T-cell (primary cell): ENCODE measurements around the gene NR3C1. TPM values are rescaled to one million over a fixed set of nuclear protein-coding genes. Genes with fewer than 3 reads are reported as not detected.

ENCODE experiments used
- ATAC-seq, 4 experiments: fragments of 200-7000 bp in 3 of 4; fragments of 150-1000 bp in 1 of 4; cut with Tn5 transposase; replicated peaks in 1 of 4; 1 replicate in 3 of 4; 2 replicates in 1 of 4; pipeline ENCODE4 v1.10.0; 2021; ENCODE audit warnings: moderate library complexity in 3 of 4, mild to moderate bottlenecking in 2 of 4, moderate number of reproducible peaks in 1 of 4
- CTCF ChIA-PET, 2 donors: fragments of 300-600 bp; sonication (Branson Sonifier 250); formaldehyde crosslinking; loops; one replicate each; lab custom pipeline; 2022; ENCODE audit warnings: antibody characterized with exemption in 2 of 2; lab: Charles Lee
- POLR2A ChIA-PET, 2 donors: fragments of 300-600 bp; sonication (Branson Sonifier 250); formaldehyde crosslinking; loops; one replicate each; lab custom pipeline; 2022; ENCODE audit warnings: antibody characterized with exemption in 2 of 2; lab: Charles Lee
- DNase-seq, 35 experiments: peaks; one replicate each; pipeline versions ENCODE4 v3.0.0 to v3.0.0-alpha.2; 2013 to 2023
- H3K27ac ChIP-seq: one replicate; pipeline ENCODE4 v1.5.1; 2013; ENCODE audit warnings: low read length
- H3K27me3 ChIP-seq, 2 experiments: replicated peaks in 1 of 2; 1 replicate in 1 of 2; 2 replicates in 1 of 2; pipeline versions ENCODE4 v1.6.1 to v1.7.0; 2013; ENCODE audit warnings: low read length in 1 of 2, mixed read lengths in 1 of 2; ENCODE audit not compliant: control insufficient read depth in 2 of 2, insufficient read depth in 2 of 2; ENCODE audit errors: extremely low read depth in 1 of 2
- H3K36me3 ChIP-seq, 2 donors: 1 replicate in 1 of 2; 2 replicates in 1 of 2; pipeline versions ENCODE4 v1.6.1 to v1.7.0; 2013; ENCODE audit warnings: low read length in 1 of 2; ENCODE audit not compliant: control insufficient read depth in 2 of 2, insufficient read depth in 1 of 2; ENCODE audit errors: extremely low read depth in 1 of 2
- H3K4me1 ChIP-seq, 2 experiments: 1 replicate in 1 of 2; 2 replicates in 1 of 2; pipeline versions ENCODE4 v1.6.1 to v1.7.0; 2013; ENCODE audit warnings: low read length in 2 of 2, mixed read lengths in 1 of 2; ENCODE audit not compliant: insufficient read depth in 2 of 2, control insufficient read depth in 1 of 2; ENCODE audit errors: extremely low read depth in 1 of 2
- H3K4me3 ChIP-seq, 2 donors: 1 replicate in 1 of 2; 2 replicates in 1 of 2; pipeline versions ENCODE4 v1.5.1 to v1.7.0; 2013; ENCODE audit warnings: mild to moderate bottlenecking in 2 of 2, low read length in 1 of 2, moderate library complexity in 1 of 2; ENCODE audit not compliant: control insufficient read depth in 1 of 2; ENCODE audit errors: extremely low read depth in 1 of 2
- H3K9me3 ChIP-seq: 2 replicates; pipeline ENCODE4 v1.7.0; 2013
- H3K27ac Mint-ChIP-seq, 2 donors: one replicate each; pipeline ENCODE4 v1.8.0; 2020 to 2021; ENCODE audit warnings: mild to moderate bottlenecking in 2 of 2, mixed read lengths in 2 of 2
- H3K27me3 Mint-ChIP-seq, 2 donors: one replicate each; pipeline ENCODE4 v1.8.0; 2021 to 2022; ENCODE audit warnings: mixed read lengths in 2 of 2
- H3K36me3 Mint-ChIP-seq: one replicate; pipeline ENCODE4 v1.8.0; 2021; ENCODE audit warnings: mixed read lengths
- H3K4me1 Mint-ChIP-seq, 3 donors: one replicate each; pipeline ENCODE4 v1.8.0; 2020 to 2022; ENCODE audit warnings: mixed read lengths in 3 of 3, mild to moderate bottlenecking in 1 of 3
- H3K4me3 Mint-ChIP-seq, 3 donors: one replicate each; pipeline ENCODE4 v1.8.0; 2020 to 2022; ENCODE audit warnings: mild to moderate bottlenecking in 3 of 3, mixed read lengths in 3 of 3, moderate library complexity in 3 of 3
- H3K9me3 Mint-ChIP-seq, 3 donors: one replicate each; pipeline ENCODE4 v1.8.0; 2020 to 2022; ENCODE audit warnings: mixed read lengths in 3 of 3
- WGBS: methylation state at CpG from one replicate; pipeline ENCODE4 v1.1.5; 2013; ENCODE audit warnings: missing lambda C conversion rate; ENCODE audit not compliant: insufficient coverage; 5-methylcytosine and 5-hydroxymethylcytosine counted together
- total RNA-seq, 35 experiments: library from RNA in 6 of 35; stranded (reverse) in 6 of 35; fragments of 120-200 nt in 1 of 35; gene quantifications; one replicate each; pipeline versions ENCODE4 v1.2.1 to v1.2.4 and lab custom pipeline; 2013 to 2026

Gene NR3C1
- total RNA-seq, 5 donors from 2014 or later (not counting 1 experiment from before 2014, with no cell fraction given), result 108 to 156 (median 122) TPM

DNA sequence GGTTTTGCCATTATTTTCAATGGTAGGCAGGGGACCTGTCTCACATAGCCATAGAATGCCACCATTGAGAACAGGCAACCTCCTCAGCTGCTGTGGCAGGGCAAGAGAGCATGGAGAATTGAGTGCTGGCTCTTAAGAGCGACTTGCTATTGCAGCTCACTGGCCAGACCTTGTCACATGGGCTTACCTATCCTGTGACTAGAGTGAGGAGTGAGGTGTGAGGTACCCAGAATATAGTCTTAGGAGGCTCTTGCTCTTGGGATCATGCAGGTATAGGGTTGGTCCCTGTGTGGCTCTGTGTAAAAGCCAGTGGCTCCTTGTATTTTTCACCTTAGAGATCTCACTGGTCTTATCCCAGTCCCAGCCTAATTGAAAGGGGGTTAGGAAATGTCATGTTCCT, 39.8 kb upstream of the NR3C1 start:
- Mint-ChIP-seq H3K27ac (no peak overlapping the region), H3K4me1 (peaks cover 6 to 26% (median 15%) of the 10 kb centered on the region in 3 donors), H3K9me3 (no peaks in the 10 kb centered on the region), H3K36me3 (no peaks in the 10 kb centered on the region), H3K27me3 (no peaks in the 10 kb centered on the region), H3K4me3 (no peak overlapping the region)
- H3K4me3 ChIP-seq, result no peak overlapping the region
- ChIA-PET POLR2A (no interaction called here), CTCF (interaction anchor here in 1 of 2 donors (0.7 kb wide), 1 partner anchor 9 kb away, joined by 3 read pairs; no protein-coding TSS in a partner anchor)
- H3K36me3 ChIP-seq, result no peaks in the 10 kb centered on the region
- no peaks in the 10 kb centered on the region for H3K27me3 ChIP-seq
- no peak for DNase-seq
- H3K9me3 ChIP-seq, result no peaks in the 10 kb centered on the region
- H3K4me1 ChIP-seq, result no peaks in the 10 kb centered on the region
- no peak overlapping the region for H3K27ac ChIP-seq
- 100% methylated on average over 1 of the region's 1 CpG for WGBS
- no peak for ATAC-seq

DNA sequence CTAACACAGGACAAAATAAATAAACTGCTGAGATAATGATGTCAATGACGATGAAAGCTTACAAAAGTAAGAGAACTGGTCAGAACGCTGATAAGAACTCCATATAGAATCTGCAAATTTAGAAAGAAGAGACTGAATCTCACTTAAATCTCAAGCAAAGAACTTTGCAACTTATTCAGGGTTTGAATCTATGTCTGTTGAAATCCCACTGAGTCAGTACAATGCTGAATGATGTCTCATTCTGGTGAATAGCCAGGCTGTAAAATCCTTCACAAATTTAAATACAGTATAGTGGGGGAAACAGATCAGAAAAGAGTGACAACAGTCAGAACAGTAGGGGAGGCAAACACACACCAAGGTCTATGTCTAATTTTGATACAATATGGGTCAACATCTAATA, 38.9 kb upstream of the NR3C1 start:
- ChIA-PET CTCF (no interaction called here), POLR2A (no interaction called here)
- DNase-seq, result no peak
- H3K27me3 Mint-ChIP-seq, result no peaks in the 10 kb centered on the region
- peaks cover 11 to 25% (median 15%) of the 10 kb centered on the region in 3 donors for H3K4me1 Mint-ChIP-seq
- Histone ChIP-seq H3K27ac (no peak overlapping the region), H3K4me1 (no peaks in the 10 kb centered on the region), H3K36me3 (no peaks in the 10 kb centered on the region), H3K27me3 (no peaks in the 10 kb centered on the region), H3K4me3 (no peak overlapping the region), H3K9me3 (no peaks in the 10 kb centered on the region)
- H3K4me3 Mint-ChIP-seq, result no peak overlapping the region
- H3K27ac Mint-ChIP-seq, result no peak overlapping the region
- no CpG with 5 or more reads among the region's 2 CpGs for WGBS
- H3K9me3 Mint-ChIP-seq, result no peaks in the 10 kb centered on the region
- no peaks in the 10 kb centered on the region for H3K36me3 Mint-ChIP-seq
- no peak for ATAC-seq

DNA sequence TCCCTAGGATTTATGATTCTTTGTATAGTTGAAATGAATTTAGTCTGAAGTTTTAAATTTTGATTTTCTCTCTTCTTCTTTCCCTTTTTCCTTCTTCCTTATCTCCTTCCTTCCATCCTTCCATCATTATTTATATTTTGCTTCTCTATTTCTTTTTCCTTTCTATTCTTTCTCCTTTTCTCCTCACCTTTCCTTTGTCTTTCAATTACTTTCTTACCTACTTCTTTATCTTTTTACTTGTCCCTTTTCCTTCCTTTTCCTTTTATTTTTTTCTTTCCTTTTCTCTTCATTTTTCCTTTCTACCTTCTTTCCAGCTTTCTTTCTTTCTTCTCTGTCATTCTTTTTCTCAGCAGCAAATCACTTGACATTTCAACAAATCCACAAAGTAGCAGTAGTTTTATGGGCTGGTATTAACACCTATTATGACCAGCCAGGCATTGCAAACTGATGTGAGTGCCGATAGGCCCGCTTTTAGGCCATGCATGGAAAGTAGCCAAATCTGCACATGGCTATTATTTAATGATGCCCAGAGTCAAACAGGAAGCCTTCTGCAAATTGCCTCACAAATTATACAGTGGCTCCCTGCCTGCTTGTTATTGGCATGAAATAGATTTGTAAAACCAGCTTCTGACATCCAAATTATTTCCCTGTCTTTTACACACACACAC, 37.1 kb upstream of the NR3C1 start:
- Mint-ChIP-seq H3K9me3 (no peaks in the 10 kb centered on the region), H3K27ac (no peak overlapping the region), H3K4me3 (no peak overlapping the region), H3K36me3 (no peaks in the 10 kb centered on the region), H3K4me1 (peaks cover 21 to 26% (median 25%) of the 10 kb centered on the region in 3 donors), H3K27me3 (no peaks in the 10 kb centered on the region)
- ATAC-seq (no peak), DNase-seq (no peak)
- H3K27ac ChIP-seq, result no peak overlapping the region
- ChIA-PET POLR2A (interaction anchor here in 1 of 2 donors (1.1 kb wide), 1 partner anchor 27 kb away, joined by 6 read pairs; no protein-coding TSS in a partner anchor), CTCF (interaction anchor here in 1 of 2 donors (0.7 kb wide), 1 partner anchor 82 kb away, joined by 4 read pairs; no protein-coding TSS in a partner anchor)
- H3K9me3 ChIP-seq, result no peaks in the 10 kb centered on the region
- WGBS, result no CpG with 5 or more reads among the region's 2 CpGs
- H3K4me3 ChIP-seq, result no peak overlapping the region
- no peaks in the 10 kb centered on the region for H3K27me3 ChIP-seq
- no peaks in the 10 kb centered on the region for H3K36me3 ChIP-seq
- H3K4me1 ChIP-seq, result peaks cover 3 to 4% of the 10 kb centered on the region in 2 experiments

DNA sequence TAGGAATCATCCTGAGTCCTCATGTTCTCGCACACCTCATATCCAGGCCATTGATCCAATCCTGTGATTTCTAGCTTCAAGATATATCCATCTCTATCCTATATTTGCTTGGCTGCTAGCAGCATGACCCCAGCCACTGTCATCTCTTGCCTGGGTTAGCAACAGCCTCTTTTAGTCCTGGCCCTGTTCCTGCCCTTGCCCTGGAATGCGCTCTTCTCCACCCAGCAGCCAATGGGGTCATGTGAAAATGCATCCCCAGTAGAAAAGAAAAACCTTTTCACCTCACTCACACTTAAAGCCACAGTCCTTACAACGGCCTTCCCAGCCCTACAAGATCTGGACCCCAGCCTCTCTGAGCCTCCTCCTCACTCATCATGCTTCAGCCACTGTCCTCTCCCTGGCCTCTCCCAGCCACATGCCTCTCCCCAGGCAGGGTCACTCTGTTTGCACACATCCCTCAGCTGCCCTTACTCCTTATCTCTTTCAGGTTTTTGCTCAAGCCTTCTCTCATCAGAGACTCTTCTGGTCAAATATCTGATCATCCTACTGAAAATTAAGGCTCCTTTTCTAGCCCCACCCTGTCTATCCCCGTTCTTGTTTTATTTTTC, 34.3 kb upstream of the NR3C1 start:
- Mint-ChIP-seq H3K9me3 (no peaks in the 10 kb centered on the region), H3K4me3 (no peak overlapping the region), H3K4me1 (peaks cover 47 to 51% (median 51%) of the 10 kb centered on the region in 3 donors), H3K27ac (peak overlapping the region; percentile 23 to 100), H3K27me3 (no peaks in the 10 kb centered on the region), H3K36me3 (no peaks in the 10 kb centered on the region)
- Histone ChIP-seq H3K9me3 (no peaks in the 10 kb centered on the region), H3K27ac (no peak overlapping the region), H3K4me3 (no peak overlapping the region), H3K27me3 (no peaks in the 10 kb centered on the region), H3K36me3 (no peaks in the 10 kb centered on the region), H3K4me1 (peaks cover 12 to 14% of the 10 kb centered on the region in 2 experiments)
- ATAC-seq, result no peak
- POLR2A ChIA-PET, result interaction anchor here in 1 of 2 donors (0.6 kb wide), 1 partner anchor 1813 kb away, joined by 5 read pairs; no protein-coding TSS in a partner anchor
- WGBS, result 93% methylated on average over 3 of the region's 4 CpGs
- CTCF ChIA-PET, result no interaction called here
- no peak for DNase-seq

DNA sequence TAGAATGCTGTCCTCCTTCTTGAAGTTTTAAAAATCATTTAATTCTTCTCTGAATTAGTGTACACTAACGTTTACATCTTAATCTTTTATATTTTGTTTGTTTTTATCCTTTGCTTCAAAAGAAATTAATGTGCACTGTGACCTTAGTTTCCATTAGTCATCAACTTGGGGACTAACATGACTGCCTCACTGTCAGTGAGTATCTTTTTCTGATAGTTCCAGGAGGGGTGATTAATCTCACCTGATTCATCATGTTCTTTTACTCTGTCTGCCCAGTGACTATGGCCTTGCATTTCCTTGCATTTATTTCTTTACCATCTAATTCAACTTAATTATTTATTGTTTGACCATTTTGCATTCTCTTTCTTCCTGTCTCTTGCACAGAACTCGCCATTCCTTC, 33.4 kb upstream of the NR3C1 start:
- no peaks in the 10 kb centered on the region for H3K27me3 ChIP-seq
- Mint-ChIP-seq H3K4me1 (peaks cover 56 to 59% (median 58%) of the 10 kb centered on the region in 3 donors), H3K27ac (peak overlapping the region; percentile 85 to 100), H3K36me3 (no peaks in the 10 kb centered on the region), H3K4me3 (peak overlapping the region in 2 of 3 donors; percentile 8 to 28), H3K27me3 (no peaks in the 10 kb centered on the region), H3K9me3 (no peaks in the 10 kb centered on the region)
- H3K4me3 ChIP-seq, result no peak overlapping the region
- CTCF ChIA-PET, result no interaction called here
- no peak for DNase-seq
- H3K27ac ChIP-seq, result no peak overlapping the region
- POLR2A ChIA-PET, result interaction anchor here (0.6 to 1.3 kb wide), 4 partner anchors 27 to 1812 kb away, joined by 3 to 8 read pairs (median 4); no protein-coding TSS in a partner anchor
- no peaks in the 10 kb centered on the region for H3K9me3 ChIP-seq
- H3K36me3 ChIP-seq, result no peaks in the 10 kb centered on the region
- peaks cover 13 to 14% of the 10 kb centered on the region in 2 experiments for H3K4me1 ChIP-seq
- no peak for ATAC-seq
- 100% methylated on average over 1 of the region's 2 CpGs for whole genome bisulfite sequencing

DNA sequence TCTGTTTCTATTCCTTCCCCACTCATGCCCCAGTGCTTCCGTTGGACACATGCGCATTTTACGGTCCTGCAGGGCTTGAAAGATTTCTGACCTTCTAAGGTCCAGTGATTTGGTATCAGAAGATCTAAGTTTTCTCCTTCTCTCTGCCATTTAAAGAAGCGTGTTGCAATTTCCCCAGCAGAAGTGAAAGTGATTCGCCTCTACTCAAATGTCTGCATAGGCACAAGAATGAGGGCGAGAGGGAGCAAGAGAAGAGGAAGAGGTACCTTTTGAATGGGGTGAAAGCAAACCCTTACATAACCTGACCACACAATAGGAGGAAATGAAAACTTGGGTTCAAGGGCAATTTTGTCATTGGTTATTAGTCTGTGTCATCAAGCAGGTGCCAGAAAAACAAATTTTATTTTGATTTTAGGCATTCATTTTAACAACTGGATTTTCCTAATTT, 31.7 kb upstream of the NR3C1 start:
- Mint-ChIP-seq H3K27ac (peak overlapping the region; percentile 99 to 100), H3K36me3 (peaks cover 6% of the 10 kb centered on the region), H3K4me3 (peak overlapping the region; percentile 91 to 94 (median 92)), H3K27me3 (no peaks in the 10 kb centered on the region), H3K9me3 (no peaks in the 10 kb centered on the region), H3K4me1 (peaks cover 66 to 70% (median 69%) of the 10 kb centered on the region in 3 donors)
- ATAC-seq, result peak; percentile 63 to 81 (median 72)
- H3K27ac ChIP-seq, result peak overlapping the region; percentile 86
- H3K4me1 ChIP-seq, result peaks cover 13 to 14% of the 10 kb centered on the region in 2 experiments
- WGBS, result no CpG with 5 or more reads among the region's 6 CpGs
- H3K36me3 ChIP-seq, result no peaks in the 10 kb centered on the region
- peak in 29 of 35 experiments; percentile 9 to 72 (median 30) for DNase-seq
- H3K9me3 ChIP-seq, result no peaks in the 10 kb centered on the region
- H3K4me3 ChIP-seq, result peak overlapping the region; percentile 52 to 58
- ChIA-PET POLR2A (interaction anchor here (0.6 to 2.0 kb wide), 7 partner anchors 25 to 432 kb away, joined by 3 to 16 read pairs (median 7); partner anchors contain the start of gene NR3C1 (in 1 of the 2)), CTCF (interaction anchor here (0.5 to 3.5 kb wide), 8 partner anchors 9 to 751 kb away, joined by 3 to 33 read pairs (median 4); partner anchors contain the start of gene NR3C1 (in 2 of the 2))
- H3K27me3 ChIP-seq, result no peaks in the 10 kb centered on the region
